Panc1 (cell line): ENCODE measurements around the gene MADCAM1. TPM values are rescaled to one million over a fixed set of nuclear protein-coding genes. Genes with fewer than 3 reads are reported as not detected.

ENCODE experiments used
- ATAC-seq: fragments of 200-7000 bp; cut with Tn5 transposase; 2 replicates; pipeline ENCODE4 v1.9.1; 2020; ENCODE audit warnings: mild to moderate bottlenecking, moderate library complexity
- BruUV-seq: library from RNA; stranded (reverse); fragments of 400-500 nt; replicated peaks from 2 replicates; lab custom pipeline; 2021; lab: Mats Ljungman, UMichigan
- CTCF ChIA-PET: fragments of 300-600 bp; sonication (Branson Sonifier 250); formaldehyde crosslinking; loops from one replicate; lab custom pipeline; 2022; ENCODE audit warnings: antibody characterized with exemption; lab: Charles Lee
- POLR2A ChIA-PET: fragments of 300-600 bp; sonication (Branson Sonifier 250); formaldehyde crosslinking; loops from one replicate; lab custom pipeline; 2022; ENCODE audit warnings: antibody characterized with exemption; lab: Charles Lee
- DNase-seq: peaks from one replicate; pipeline ENCODE4 v3.0.0-alpha.2; 2010; ENCODE audit warnings: low read depth, low spot score
- H3K27ac ChIP-seq: 2 replicates; pipeline ENCODE4 v1.5.1; 2011; ENCODE audit warnings: mild to moderate bottlenecking, low read length, inconsistent platforms
- H3K27me3 ChIP-seq: fragments of 200-500 bp; sonication (Bioruptor generic); 2 replicates; pipeline ENCODE4 v1.6.0; 2014; ENCODE audit warnings: low read length, inconsistent platforms; ENCODE audit not compliant: control insufficient read depth, insufficient read depth
- H3K36me3 ChIP-seq: fragments of 200-500 bp; sonication (Bioruptor generic); 2 replicates; pipeline ENCODE4 v1.5.1; 2014; ENCODE audit warnings: inconsistent platforms, mild to moderate bottlenecking, low read length, moderate library complexity; ENCODE audit not compliant: control insufficient read depth, insufficient read depth
- H3K4me1 ChIP-seq: 2 replicates; pipeline ENCODE4 v1.5.1; 2011; ENCODE audit warnings: inconsistent platforms, mild to moderate bottlenecking, low read length, moderate library complexity; ENCODE audit not compliant: control insufficient read depth, insufficient read depth
- H3K4me3 ChIP-seq, 2 experiments: 2 replicates each; pipeline ENCODE4 v1.5.1; 2011 to 2012; ENCODE audit warnings: low read depth in 2 of 2, low read length in 2 of 2, mild to moderate bottlenecking in 2 of 2, inconsistent platforms in 1 of 2, moderate library complexity in 1 of 2
- H3K9me3 ChIP-seq: fragments of 200-500 bp; sonication (Bioruptor generic); 2 replicates; pipeline ENCODE4 v1.5.1; 2014; ENCODE audit warnings: low read depth, mild to moderate bottlenecking, inconsistent platforms, low read length, moderate library complexity; ENCODE audit not compliant: control insufficient read depth, insufficient read depth
- POLR2AphosphoS5 ChIP-seq: IDR thresholded peaks from 2 replicates; pipeline ENCODE4 v1.6.1; 2012; ENCODE audit warnings: mild to moderate bottlenecking, low read depth, low read length, moderate library complexity
- SIN3A ChIP-seq: IDR thresholded peaks from 2 replicates; pipeline ENCODE4 v1.6.1; 2012; ENCODE audit warnings: low read depth, mild to moderate bottlenecking, low read length, moderate library complexity, borderline replicate concordance; ENCODE audit not compliant: insufficient read depth
- TCF7L2 ChIP-seq: IDR thresholded peaks from 2 replicates; pipeline ENCODE4 v1.6.1; 2011; ENCODE audit warnings: mild to moderate bottlenecking, low read depth, low read length, inconsistent platforms
- in situ Hi-C: cut with HindIII; loops from 2 replicates; pipeline ENCODE4 v1.10.0; 2016; ENCODE audit warnings: low sequenced_read_pairs, low pct_unique_long_range_greater_than_20kb
- intact Hi-C: fragments of 100-400 bp; cut with micrococcal nuclease; formaldehyde crosslinking; loops from one replicate; pipeline ENCODE4 v1.10.0; 2022; ENCODE audit not compliant: unreplicated experiment
- total RNA-seq: library from RNA; stranded (reverse); gene quantifications from one replicate; pipeline ENCODE4 v1.2.1, GENCODE V29; 2021; ENCODE audit not compliant: unreplicated experiment
- TF ChIP-seq, protein P1 (sequence below), 2 experiments: IDR thresholded peaks; 2 replicates each; pipeline ENCODE4 v1.6.1; 2011 to 2012; ENCODE audit warnings: low read depth in 2 of 2, control low read depth in 1 of 2, low read length in 1 of 2, mild to moderate bottlenecking in 1 of 2, moderate library complexity in 1 of 2; ENCODE audit not compliant: insufficient read depth in 1 of 2
- TF ChIP-seq, protein P2 (sequence below): fragments of 450-650 bp; IDR thresholded peaks from 2 replicates; pipeline ENCODE4 v1.5.1; 2017; ENCODE audit warnings: mild to moderate bottlenecking

Gene MADCAM1
- total RNA-seq, 1 experiment from 2014 or later, result 0.54 TPM

DNA sequence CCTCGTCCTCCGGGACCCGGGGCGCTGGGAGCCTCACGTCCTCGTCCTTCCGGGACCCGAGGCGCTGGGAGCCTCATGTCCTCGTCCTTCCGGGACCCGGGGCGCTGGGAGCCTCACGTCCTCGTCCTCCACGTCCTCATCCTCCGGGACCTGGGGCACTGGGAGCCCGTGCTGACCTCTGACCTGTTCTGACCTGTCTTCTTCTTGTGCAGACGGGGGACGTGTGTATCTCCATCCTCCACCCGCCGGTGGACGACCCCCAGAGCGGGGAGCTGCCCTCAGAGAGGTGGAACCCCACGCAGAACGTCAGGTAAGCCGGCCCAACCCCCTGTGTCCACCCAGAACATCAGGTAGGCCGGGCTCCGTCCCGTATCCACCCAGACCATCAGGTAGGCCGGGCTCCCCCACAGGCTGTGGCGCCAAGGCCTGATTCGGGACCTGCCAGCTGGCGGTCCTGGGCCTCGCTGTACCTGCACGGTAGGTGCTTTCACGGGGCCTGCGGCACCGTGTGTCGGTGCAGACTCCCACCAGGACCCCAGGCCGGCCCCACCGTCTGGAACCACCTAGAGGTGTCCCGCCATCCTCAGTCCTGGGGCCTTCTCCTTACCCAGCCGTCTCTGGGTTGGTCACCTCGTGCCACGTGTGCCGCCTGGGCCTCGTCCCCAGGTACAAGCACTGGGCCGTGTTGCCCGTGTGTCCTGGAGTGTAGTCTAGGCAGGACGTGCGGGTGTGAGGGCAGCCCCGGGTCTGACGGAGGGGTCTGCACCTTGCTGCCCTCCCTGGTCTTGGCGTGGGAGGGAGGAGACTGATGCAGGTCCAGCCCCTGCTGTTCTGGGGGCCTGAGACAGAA lies 40.0 kb downstream of the MADCAM1 start:
- Histone ChIP-seq H3K4me1 (peaks cover 13% of the 10 kb centered on the region), H3K4me3 (no peak overlapping the region), H3K36me3 (peaks cover 4% of the 10 kb centered on the region; the same call in 1 of the 2 replicates), H3K27ac (no peak overlapping the region), H3K27me3 (no peaks in the 10 kb centered on the region), H3K9me3 (no peaks in the 10 kb centered on the region)
- BruUV-seq, result no TSS peak
- DNase-seq (no peak), ATAC-seq (no peak)
- no peak for TF ChIP-seq SIN3A
- no peak for TF ChIP-seq TCF7L2
- no peak for TF ChIP-seq POLR2AphosphoS5
- TF ChIP-seq, protein P1, sequence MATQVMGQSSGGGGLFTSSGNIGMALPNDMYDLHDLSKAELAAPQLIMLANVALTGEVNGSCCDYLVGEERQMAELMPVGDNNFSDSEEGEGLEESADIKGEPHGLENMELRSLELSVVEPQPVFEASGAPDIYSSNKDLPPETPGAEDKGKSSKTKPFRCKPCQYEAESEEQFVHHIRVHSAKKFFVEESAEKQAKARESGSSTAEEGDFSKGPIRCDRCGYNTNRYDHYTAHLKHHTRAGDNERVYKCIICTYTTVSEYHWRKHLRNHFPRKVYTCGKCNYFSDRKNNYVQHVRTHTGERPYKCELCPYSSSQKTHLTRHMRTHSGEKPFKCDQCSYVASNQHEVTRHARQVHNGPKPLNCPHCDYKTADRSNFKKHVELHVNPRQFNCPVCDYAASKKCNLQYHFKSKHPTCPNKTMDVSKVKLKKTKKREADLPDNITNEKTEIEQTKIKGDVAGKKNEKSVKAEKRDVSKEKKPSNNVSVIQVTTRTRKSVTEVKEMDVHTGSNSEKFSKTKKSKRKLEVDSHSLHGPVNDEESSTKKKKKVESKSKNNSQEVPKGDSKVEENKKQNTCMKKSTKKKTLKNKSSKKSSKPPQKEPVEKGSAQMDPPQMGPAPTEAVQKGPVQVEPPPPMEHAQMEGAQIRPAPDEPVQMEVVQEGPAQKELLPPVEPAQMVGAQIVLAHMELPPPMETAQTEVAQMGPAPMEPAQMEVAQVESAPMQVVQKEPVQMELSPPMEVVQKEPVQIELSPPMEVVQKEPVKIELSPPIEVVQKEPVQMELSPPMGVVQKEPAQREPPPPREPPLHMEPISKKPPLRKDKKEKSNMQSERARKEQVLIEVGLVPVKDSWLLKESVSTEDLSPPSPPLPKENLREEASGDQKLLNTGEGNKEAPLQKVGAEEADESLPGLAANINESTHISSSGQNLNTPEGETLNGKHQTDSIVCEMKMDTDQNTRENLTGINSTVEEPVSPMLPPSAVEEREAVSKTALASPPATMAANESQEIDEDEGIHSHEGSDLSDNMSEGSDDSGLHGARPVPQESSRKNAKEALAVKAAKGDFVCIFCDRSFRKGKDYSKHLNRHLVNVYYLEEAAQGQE (IDR thresholded peaks at IDR 0.05; ENCODE audit: insufficient read depth in 1 of 2, low read depth in 2 of 2, low read length in 1 of 2), result no peak
- TF ChIP-seq, protein P2, sequence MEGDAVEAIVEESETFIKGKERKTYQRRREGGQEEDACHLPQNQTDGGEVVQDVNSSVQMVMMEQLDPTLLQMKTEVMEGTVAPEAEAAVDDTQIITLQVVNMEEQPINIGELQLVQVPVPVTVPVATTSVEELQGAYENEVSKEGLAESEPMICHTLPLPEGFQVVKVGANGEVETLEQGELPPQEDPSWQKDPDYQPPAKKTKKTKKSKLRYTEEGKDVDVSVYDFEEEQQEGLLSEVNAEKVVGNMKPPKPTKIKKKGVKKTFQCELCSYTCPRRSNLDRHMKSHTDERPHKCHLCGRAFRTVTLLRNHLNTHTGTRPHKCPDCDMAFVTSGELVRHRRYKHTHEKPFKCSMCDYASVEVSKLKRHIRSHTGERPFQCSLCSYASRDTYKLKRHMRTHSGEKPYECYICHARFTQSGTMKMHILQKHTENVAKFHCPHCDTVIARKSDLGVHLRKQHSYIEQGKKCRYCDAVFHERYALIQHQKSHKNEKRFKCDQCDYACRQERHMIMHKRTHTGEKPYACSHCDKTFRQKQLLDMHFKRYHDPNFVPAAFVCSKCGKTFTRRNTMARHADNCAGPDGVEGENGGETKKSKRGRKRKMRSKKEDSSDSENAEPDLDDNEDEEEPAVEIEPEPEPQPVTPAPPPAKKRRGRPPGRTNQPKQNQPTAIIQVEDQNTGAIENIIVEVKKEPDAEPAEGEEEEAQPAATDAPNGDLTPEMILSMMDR, result no peak
- POLR2A ChIA-PET, result no interaction called here
- in situ Hi-C loops (no loop called here), intact Hi-C loops (no loop called here)
- CTCF ChIA-PET, result no interaction called here

DNA sequence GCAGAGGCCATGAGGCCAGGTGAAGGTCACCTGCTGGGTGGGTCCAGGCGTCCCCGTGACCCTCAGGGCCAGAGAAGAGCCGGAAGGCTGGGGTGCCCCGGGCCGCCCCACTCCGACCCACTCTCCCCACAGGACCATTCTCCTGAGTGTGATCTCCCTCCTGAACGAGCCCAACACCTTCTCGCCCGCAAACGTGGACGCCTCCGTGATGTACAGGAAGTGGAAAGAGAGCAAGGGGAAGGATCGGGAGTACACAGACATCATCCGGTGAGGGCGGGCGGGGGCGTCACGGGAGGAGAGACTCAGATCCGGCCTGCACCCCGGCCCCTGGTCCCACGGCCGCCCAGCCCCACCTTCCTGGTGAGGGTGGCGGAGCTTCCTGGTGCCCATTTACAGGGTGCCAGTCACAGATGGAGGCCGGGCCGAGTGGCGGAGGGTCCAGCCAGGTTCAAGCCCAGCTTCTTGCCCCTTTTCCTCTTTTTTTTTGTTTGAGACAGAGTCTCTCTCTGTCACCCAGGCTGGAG lies 40.7 kb downstream of the MADCAM1 start:
- TF ChIP-seq, protein P1 (IDR thresholded peaks at IDR 0.05; ENCODE audit: insufficient read depth in 1 of 2, low read depth in 2 of 2, low read length in 1 of 2), result no peak
- TF ChIP-seq POLR2AphosphoS5 (no peak), SIN3A (no peak), TCF7L2 (no peak)
- TF ChIP-seq, protein P2, result no peak
- Histone ChIP-seq H3K9me3 (no peaks in the 10 kb centered on the region), H3K36me3 (peaks cover 3% of the 10 kb centered on the region; the same call in 1 of the 2 replicates), H3K27ac (no peak overlapping the region), H3K4me3 (no peak overlapping the region), H3K27me3 (no peaks in the 10 kb centered on the region), H3K4me1 (peaks cover 13% of the 10 kb centered on the region)
- intact Hi-C loops, result no loop called here
- ATAC-seq, result no peak
- no peak for DNase-seq
- POLR2A ChIA-PET, result no interaction called here
- no TSS peak for BruUV-seq
- in situ Hi-C loops, result no loop called here
- CTCF ChIA-PET, result no interaction called here
